ENCODE measurements around the gene SPC25.
"Not testable (repeated sequence)": the region's sequence is repeated elsewhere in the genome, so short reads cannot be mapped to it uniquely, and the experiment has no call there.

SPC25 gene

GRCh38 chr2:168897449-168897848, 7.2 kb upstream of the SPC25 start:
- no peak for DNase-seq

DNA sequence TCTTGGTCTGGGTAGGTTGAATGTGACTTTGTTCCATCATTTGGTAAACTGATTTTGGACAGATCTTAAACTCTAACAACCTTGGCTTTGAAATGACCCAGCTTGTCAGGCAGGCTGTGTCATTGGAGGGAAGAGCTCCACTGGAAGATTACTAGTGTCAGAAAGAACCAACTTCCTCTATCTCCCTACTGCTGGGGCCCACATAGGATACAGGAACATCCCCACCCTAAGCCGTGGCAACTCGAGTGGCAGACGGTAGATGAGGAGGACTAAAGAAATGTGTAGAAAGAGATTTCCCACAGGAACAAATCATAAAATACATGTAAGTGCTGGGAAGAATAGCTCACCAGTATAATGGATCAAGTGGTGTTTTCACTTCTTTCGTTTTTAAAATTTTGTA, 6.6 kb upstream of the SPC25 start:
- DNase-seq = peak; percentile 43

GRCh38 chr2:168895771-168896170, 5.5 kb upstream of the SPC25 start:
- DNase-seq = no peak

- no peak for DNase-seq
Observed at GRCh38 chr2:168894720-168895119, 4.5 kb upstream of the SPC25 start.

DNA sequence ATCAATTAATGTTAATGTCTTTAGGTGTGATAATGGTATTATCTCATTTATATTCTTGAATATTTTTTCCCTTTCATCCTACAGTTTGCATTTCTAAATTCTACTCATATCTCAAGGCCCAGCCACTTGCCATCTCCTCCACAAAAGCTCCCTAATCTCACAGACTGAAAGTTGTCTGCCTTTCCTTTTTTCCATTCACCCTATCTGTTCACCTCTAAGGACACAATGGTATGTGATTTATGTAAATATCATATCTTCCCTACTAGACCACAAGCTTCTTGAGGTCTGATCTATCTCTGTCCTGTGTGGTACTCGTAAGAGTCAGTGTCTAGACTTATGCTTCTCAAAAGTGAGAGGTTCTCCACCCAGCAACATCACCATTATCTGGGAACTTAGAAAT, 3.9 kb upstream of the SPC25 start:
- DNase-seq = peak; percentile 34

GRCh38 chr2:168892327-168892726, 2.1 kb upstream of the SPC25 start:
- DNase-seq = no peak

GRCh38 chr2:168889635-168890005, 610 bp downstream of the SPC25 start:
- DNase-seq = no peak

DNA sequence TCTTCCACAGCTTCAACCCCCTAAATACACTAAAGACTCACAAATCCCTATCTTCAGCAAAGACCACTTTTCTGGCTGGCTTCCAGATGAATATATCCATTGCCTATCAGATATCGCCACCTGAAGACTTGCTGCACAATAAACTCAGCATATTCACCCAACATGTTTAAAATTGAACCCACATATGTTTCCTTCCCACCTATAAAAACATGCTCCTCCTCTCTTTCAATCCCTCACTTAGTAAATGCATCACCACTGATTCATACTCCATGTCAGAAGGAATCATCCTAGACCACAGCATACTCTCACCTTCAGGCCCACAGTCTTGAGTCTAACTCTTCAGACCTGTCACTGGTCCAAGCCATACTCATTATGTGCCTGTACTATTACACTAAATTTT, 5.3 kb downstream of the SPC25 start:
- no peak for DNase-seq

GRCh38 chr2:168882163-168882562, 8.1 kb downstream of the SPC25 start:
- DNase-seq = not testable (repeated sequence)

- DNase-seq = no peak
Observed at GRCh38 chr2:168874368-168875054, 15.7 kb downstream of the SPC25 start.

- DNase-seq = not testable (repeated sequence)
Observed at GRCh38 chr2:168870824-168871223, 19.4 kb downstream of the SPC25 start.

DNA sequence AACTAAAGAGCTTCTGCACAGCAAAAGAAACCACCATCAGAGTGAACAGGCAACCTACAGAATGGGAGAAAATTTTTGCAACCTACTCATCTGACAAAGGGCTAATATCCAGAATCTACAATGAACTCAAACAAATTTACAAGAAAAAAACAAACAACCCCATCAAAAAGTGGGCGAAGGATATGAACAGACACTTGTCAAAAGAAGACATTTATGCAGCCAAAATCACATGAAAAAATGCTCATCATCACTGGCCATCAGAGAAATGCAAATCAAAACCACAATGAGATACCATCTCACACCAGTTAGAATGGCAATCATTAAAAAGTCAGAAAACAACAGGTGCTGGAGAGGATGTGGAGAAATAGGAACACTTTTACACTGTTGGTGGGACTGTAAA, 19.9 kb downstream of the SPC25 start:
- DNase-seq = not testable (repeated sequence)

GRCh38 chr2:168867164-168867563, 23.1 kb downstream of the SPC25 start:
- not testable (repeated sequence) for DNase-seq

DNA sequence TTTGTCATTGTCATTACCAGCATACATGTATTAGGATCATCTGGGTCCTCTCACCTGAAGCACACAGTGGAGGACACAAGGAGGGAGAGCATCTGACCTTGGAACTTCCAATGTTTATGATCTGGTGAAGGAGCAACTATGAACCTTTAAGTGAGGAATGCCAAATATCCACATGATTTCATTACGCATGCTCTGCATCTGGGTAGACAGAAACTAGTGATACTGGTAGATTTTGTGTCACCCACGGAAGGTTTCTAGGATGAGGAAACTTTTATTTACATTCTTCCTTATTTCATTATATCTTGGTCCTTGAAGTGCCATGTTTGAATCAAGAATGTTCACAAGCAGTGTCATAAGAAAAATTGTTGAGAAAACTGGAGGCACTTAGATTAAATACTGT, 32.1 kb downstream of the SPC25 start:
- DNase-seq = no peak

DNA sequence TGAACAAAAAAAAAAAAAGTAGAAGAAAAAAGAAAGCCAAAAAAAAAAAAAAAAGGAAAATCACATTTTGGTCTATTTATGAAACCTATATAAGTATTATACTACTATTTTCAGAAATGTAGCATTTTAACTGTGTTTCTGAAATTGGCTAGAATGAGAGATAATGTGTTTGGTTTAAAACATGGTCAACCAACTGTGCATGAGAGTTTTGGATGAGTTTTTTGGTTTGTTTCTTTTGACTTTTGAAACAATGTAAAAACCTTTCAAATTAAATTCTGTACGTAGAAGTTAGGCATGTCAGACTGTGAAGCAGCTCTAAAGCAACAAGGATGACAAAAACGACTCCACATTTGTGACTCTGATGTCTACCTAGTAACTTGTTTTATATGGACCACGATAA, 34.6 kb downstream of the SPC25 start:
- DNase-seq = no peak

- no peak for DNase-seq
Observed at GRCh38 chr2:168854651-168855050, 35.6 kb downstream of the SPC25 start.

GRCh38 chr2:168853471-168853870, 36.8 kb downstream of the SPC25 start:
- no peak for DNase-seq

GRCh38 chr2:168852481-168852880, 37.7 kb downstream of the SPC25 start:
- peak; percentile 59 for DNase-seq

- peak; percentile 97 for DNase-seq
Observed at GRCh38 chr2:168851674-168852320, 38.4 kb downstream of the SPC25 start.

- no peak for DNase-seq
Observed at GRCh38 chr2:168850846-168851245, 39.4 kb downstream of the SPC25 start.

GRCh38 chr2:168849610-168850009, 40.6 kb downstream of the SPC25 start:
- DNase-seq = peak; percentile 84

GRCh38 chr2:168848225-168848624, 42.0 kb downstream of the SPC25 start:
- DNase-seq = no peak

DNA sequence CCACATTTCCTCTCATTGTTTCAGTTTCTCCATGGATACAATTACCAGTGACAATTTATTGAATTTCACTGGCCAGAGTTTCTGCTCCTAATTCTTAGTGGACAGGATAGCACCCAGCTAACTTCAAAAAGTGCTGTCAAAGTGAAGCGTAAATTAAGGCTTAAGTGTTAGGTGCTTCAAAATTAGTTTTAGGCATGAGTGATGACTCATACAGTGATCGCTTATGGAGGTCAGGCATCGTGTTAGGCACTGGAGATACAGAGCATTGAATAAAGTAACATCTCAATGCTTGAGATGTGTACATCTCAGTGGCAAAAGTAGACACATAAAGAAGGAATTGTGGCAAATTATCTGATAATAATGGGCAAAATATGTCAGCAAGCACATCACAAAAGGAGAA, 47.0 kb downstream of the SPC25 start:
- no peak for DNase-seq

DNA sequence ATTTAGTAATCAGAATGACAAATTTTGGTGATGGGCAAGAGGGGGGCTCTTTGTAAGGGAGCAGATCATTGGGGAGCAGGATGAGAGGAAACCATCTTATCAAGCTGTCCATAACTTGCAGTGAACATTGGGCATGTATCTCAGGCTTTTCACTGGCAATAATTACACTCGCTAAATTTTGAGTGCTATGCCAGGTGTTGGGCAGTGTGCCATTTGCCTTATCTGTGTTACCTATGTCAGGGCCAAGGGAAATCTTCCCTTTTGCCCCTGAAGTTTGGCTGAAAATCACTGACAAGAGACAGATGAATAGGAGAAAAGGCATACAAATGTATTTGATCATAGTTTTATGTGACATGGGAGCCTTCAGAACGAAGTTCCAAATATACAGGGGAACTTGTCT, 48.8 kb downstream of the SPC25 start:
- DNase-seq = no peak

DNA sequence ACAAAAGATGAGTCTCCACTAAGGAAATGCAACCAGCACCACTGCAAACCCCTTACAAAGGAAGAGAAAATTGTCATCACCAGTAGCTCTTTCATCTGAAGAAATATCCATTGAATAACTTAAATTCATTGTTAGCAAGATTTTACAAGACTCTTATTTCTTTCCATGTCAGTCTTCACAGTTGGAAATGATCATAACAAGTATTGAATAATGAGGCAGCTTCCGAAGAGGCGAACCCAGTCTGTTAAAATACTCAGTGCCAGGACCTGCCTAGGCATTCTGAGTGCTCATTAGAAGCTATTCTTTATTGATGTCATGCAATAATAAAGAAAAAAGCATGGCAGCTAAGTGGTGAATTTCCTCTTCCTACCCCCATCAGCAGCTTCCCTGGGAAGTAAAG, 54.3 kb downstream of the SPC25 start:
- DNase-seq = no peak

Measured in OCI-M1 (cell line).